ENCODE results near the gene DACH1. TPM values are rescaled to one million over a fixed set of nuclear protein-coding genes. Genes with fewer than 3 reads are reported as not detected.

The DACH1 gene
- total and polyA plus RNA-seq, 2 donors: 2.5 to 2.7 TPM

DNA sequence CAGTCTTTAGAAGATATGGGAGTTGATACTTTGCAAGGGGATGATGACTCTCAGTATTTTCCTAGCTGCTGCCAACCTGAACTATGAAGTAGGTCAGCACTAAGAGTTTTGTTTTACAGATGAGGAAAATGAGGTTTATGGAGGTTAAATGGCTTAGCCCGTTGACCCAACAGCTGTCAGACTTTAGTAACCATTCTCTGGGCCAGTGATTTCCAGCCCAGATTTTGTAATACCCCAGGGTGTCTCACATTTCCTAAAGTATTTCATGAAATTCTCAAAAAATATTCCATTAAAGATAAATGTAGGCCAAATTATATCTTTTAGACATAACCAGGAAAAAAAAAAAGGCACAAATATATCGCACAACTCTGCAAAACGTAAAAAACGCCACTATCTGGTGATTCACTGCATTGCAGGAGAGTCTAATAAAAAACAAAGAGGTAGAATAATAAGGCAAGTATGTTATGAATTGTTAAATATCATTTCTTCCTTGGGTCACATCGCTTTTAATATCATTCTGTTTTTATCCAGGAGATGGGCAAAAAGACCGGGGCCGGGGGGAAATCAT is 112.5 kb downstream of the DACH1 start:
- WGBS: 96% methylated on average over 7 of the region's 7 CpGs
- Histone ChIP-seq H3K4me3 (ENCODE audit: low read length in 2 of 2) (no peak overlapping the region), H3K9me3 (ENCODE audit: control insufficient read depth in 2 of 2, insufficient read depth in 1 of 2, low read length in 1 of 2) (no peaks in the 10 kb centered on the region), H3K27ac (ENCODE audit: low read depth in 1 of 2, low read length in 1 of 2) (no peak overlapping the region), H3K36me3 (ENCODE audit: control insufficient read depth in 2 of 2, insufficient read depth in 2 of 2, low read length in 1 of 2) (no peaks in the 10 kb centered on the region), H3K27me3 (ENCODE audit: control insufficient read depth in 2 of 2, insufficient read depth in 1 of 2, low read length in 1 of 2) (no peaks in the 10 kb centered on the region), H3K4me1 (ENCODE audit: control insufficient read depth in 2 of 2, insufficient read depth in 2 of 2, low read length in 2 of 2) (no peaks in the 10 kb centered on the region)
- no peak for DNase-seq (ENCODE audit: low read depth in 6 of 9, low spot score in 9 of 9)

DNA sequence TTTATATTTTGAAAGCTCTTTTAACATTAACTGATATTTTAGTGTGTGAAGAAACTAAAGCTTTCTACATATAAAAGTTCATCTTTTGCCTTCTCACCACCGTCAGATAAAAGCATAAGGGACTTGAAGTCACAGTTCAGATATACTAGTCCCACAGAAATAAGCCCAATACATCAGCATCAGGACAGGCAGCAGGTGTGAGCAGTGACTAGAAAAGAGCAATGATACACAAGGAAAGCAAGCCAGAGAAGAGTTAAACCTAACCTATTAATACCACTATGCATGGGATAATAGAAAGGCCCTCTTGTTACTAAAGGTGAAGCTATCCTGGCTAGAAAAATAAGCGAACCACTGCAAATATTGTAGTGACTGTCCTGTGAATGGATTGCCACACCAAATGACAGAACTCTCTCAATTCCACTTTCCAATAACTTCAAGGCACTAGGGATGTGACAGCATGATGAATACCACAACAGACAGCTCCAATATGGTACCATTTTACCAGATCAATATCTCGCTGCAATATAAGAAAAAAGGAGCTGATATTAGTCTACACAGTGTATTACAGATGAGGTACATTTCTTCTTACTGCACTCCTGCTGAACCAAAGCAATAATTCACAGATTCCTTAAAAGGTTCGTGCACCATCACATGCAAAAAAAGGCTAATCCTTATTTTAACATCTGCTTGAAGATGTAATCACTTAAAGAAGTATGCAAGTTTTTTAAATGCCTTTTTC is 114.1 kb downstream of the DACH1 start:
- 97% methylated on average over 4 of the region's 4 CpGs for WGBS
- Histone ChIP-seq H3K27me3 (ENCODE audit: control insufficient read depth in 2 of 2, insufficient read depth in 1 of 2, low read length in 1 of 2) (no peaks in the 10 kb centered on the region), H3K27ac (ENCODE audit: low read depth in 1 of 2, low read length in 1 of 2) (no peak overlapping the region)

DNA sequence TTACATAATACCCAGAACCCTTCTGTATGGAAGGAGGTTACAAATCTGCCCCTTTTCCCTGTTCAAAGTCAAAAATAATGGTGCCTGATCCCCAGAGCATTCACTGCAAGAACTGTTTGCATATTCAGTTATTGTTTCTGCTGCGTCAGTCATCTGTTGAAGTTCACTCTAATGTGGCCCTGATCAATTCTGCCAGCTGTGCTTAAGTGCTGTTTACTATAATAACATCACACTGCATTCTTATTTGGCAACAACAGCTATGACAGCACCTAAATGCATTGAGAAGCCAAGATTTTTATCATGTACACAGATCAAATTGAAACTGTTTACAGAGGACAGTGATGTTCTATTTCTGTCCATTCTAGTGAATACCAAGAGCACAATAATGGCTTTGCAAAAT is 115.9 kb downstream of the DACH1 start:
- H3K9me3 ChIP-seq (ENCODE audit: control insufficient read depth in 2 of 2, insufficient read depth in 1 of 2, low read length in 1 of 2): no peaks in the 10 kb centered on the region
- H3K36me3 ChIP-seq (ENCODE audit: control insufficient read depth in 2 of 2, insufficient read depth in 2 of 2, low read length in 1 of 2): no peaks in the 10 kb centered on the region
- no peaks in the 10 kb centered on the region for H3K4me1 ChIP-seq (ENCODE audit: control insufficient read depth in 2 of 2, insufficient read depth in 2 of 2, low read length in 2 of 2)
- WGBS: 98% methylated on average over 1 of the region's 1 CpG
- no peak overlapping the region for H3K4me3 ChIP-seq (ENCODE audit: low read length in 2 of 2)
- H3K27ac ChIP-seq (ENCODE audit: low read depth in 1 of 2, low read length in 1 of 2): no peak overlapping the region
- no peak for DNase-seq (ENCODE audit: low read depth in 6 of 9, low spot score in 9 of 9)
- H3K27me3 ChIP-seq (ENCODE audit: control insufficient read depth in 2 of 2, insufficient read depth in 1 of 2, low read length in 1 of 2): no peaks in the 10 kb centered on the region

More for the DNA sequence above, 114.1 kb downstream of the DACH1 start:
- no peaks in the 10 kb centered on the region for H3K9me3 ChIP-seq (ENCODE audit: control insufficient read depth in 2 of 2, insufficient read depth in 1 of 2, low read length in 1 of 2)
- H3K4me3 ChIP-seq (ENCODE audit: low read length in 2 of 2): no peak overlapping the region
- no peak for DNase-seq (ENCODE audit: low read depth in 6 of 9, low spot score in 9 of 9)
- H3K36me3 ChIP-seq (ENCODE audit: control insufficient read depth in 2 of 2, insufficient read depth in 2 of 2, low read length in 1 of 2): no peaks in the 10 kb centered on the region
- H3K4me1 ChIP-seq (ENCODE audit: control insufficient read depth in 2 of 2, insufficient read depth in 2 of 2, low read length in 2 of 2): no peaks in the 10 kb centered on the region

DNA sequence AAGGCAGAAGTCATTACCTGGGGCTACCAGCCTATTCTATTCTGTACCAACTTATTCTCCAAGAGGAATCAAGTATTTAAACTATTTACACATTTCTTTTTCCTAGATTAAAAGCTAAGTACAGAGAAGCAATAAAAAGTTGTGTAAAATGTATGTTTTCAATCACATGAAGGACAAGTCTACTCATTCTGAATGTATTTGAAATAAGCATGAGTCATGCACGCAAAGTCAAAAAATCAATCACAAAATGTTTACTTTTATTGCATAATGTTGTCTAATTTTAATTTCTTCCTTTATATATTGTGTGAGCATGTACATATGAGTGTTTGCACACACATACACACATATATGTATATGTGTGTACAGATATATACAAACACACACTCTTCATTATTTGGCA is 136.7 kb downstream of the DACH1 start:
- WGBS: 100% methylated on average over 1 of the region's 1 CpG
- Histone ChIP-seq H3K27ac (ENCODE audit: low read depth in 1 of 2, low read length in 1 of 2) (no peak overlapping the region), H3K36me3 (ENCODE audit: control insufficient read depth in 2 of 2, insufficient read depth in 2 of 2, low read length in 1 of 2) (no peaks in the 10 kb centered on the region), H3K9me3 (ENCODE audit: control insufficient read depth in 2 of 2, insufficient read depth in 1 of 2, low read length in 1 of 2) (no peaks in the 10 kb centered on the region), H3K4me3 (ENCODE audit: low read length in 2 of 2) (no peak overlapping the region), H3K27me3 (ENCODE audit: control insufficient read depth in 2 of 2, insufficient read depth in 1 of 2, low read length in 1 of 2) (no peaks in the 10 kb centered on the region), H3K4me1 (ENCODE audit: control insufficient read depth in 2 of 2, insufficient read depth in 2 of 2, low read length in 2 of 2) (no peaks in the 10 kb centered on the region)
- DNase-seq (ENCODE audit: low read depth in 6 of 9, low spot score in 9 of 9): no peak

DNA sequence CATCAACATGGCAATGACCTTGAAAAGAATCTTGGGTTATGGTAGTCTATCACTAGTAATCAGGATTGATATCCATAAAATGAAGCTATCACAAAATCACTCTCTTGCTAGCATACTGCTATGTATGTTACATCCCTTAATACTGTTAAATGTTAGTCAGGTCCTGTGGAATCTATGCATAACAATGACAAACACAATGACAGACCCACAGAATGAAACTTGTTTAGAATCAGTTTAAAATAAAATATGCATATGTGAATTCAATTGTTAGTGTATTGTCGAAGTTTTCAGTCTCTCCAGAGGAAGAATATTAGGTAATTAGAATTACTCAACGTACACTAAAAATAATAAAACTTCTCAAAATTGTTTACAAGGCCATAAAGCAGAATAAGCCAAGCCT is 137.6 kb downstream of the DACH1 start:
- Histone ChIP-seq H3K27me3 (ENCODE audit: control insufficient read depth in 2 of 2, insufficient read depth in 1 of 2, low read length in 1 of 2) (no peaks in the 10 kb centered on the region), H3K4me1 (ENCODE audit: control insufficient read depth in 2 of 2, insufficient read depth in 2 of 2, low read length in 2 of 2) (no peaks in the 10 kb centered on the region), H3K36me3 (ENCODE audit: control insufficient read depth in 2 of 2, insufficient read depth in 2 of 2, low read length in 1 of 2) (no peaks in the 10 kb centered on the region), H3K4me3 (ENCODE audit: low read length in 2 of 2) (no peak overlapping the region), H3K9me3 (ENCODE audit: control insufficient read depth in 2 of 2, insufficient read depth in 1 of 2, low read length in 1 of 2) (no peaks in the 10 kb centered on the region), H3K27ac (ENCODE audit: low read depth in 1 of 2, low read length in 1 of 2) (no peak overlapping the region)
- 92% methylated on average over 2 of the region's 2 CpGs for WGBS
- DNase-seq (ENCODE audit: low read depth in 6 of 9, low spot score in 9 of 9): no peak

DNA sequence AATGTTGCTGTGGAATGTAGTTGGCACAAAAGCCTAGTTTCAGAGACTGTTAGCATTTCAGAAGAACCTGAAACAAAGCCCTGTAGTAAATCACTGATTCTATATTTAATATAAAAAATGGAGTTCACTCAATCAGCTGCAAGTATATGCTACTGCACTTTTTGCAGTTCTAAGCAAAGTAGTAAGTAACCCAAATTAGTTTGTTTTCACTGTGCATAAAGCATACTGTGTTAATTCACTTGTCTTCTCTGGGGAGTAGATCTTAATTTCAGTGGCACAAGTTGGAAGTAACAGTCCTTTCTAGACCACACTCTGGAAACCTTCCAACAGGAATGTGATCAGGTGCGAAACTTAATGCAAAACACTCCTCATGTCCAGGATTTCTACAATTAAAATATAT is 139.3 kb downstream of the DACH1 start:
- Histone ChIP-seq H3K27ac (ENCODE audit: low read depth in 1 of 2, low read length in 1 of 2) (no peak overlapping the region), H3K4me3 (ENCODE audit: low read length in 2 of 2) (no peak overlapping the region), H3K36me3 (ENCODE audit: control insufficient read depth in 2 of 2, insufficient read depth in 2 of 2, low read length in 1 of 2) (no peaks in the 10 kb centered on the region), H3K4me1 (ENCODE audit: control insufficient read depth in 2 of 2, insufficient read depth in 2 of 2, low read length in 2 of 2) (no peaks in the 10 kb centered on the region), H3K27me3 (ENCODE audit: control insufficient read depth in 2 of 2, insufficient read depth in 1 of 2, low read length in 1 of 2) (no peaks in the 10 kb centered on the region), H3K9me3 (ENCODE audit: control insufficient read depth in 2 of 2, insufficient read depth in 1 of 2, low read length in 1 of 2) (no peaks in the 10 kb centered on the region)
- DNase-seq (ENCODE audit: low read depth in 6 of 9, low spot score in 9 of 9): no peak
- WGBS: 91% methylated on average over 1 of the region's 1 CpG

DNA sequence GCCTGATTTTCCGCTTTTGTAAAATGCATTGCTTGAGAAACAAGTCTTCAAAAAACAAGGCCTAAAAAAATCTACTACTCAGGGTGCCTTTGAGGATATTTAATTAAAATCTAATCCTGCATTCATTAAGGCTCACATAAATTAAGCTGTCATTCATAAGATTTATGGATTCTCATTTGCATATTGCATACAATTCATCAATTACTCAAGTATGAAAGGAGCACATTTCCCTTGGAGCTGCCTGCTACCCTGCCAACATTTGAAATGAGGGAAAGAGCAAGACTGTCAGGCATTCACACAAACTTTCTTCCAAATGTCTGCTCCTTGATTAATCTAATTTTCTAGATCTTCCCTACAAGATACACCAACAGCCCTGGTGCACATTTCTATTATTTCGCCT is 140.0 kb downstream of the DACH1 start:
- Histone ChIP-seq H3K27me3 (ENCODE audit: control insufficient read depth in 2 of 2, insufficient read depth in 1 of 2, low read length in 1 of 2) (no peaks in the 10 kb centered on the region), H3K9me3 (ENCODE audit: control insufficient read depth in 2 of 2, insufficient read depth in 1 of 2, low read length in 1 of 2) (no peaks in the 10 kb centered on the region), H3K36me3 (ENCODE audit: control insufficient read depth in 2 of 2, insufficient read depth in 2 of 2, low read length in 1 of 2) (no peaks in the 10 kb centered on the region), H3K27ac (ENCODE audit: low read depth in 1 of 2, low read length in 1 of 2) (no peak overlapping the region), H3K4me1 (ENCODE audit: control insufficient read depth in 2 of 2, insufficient read depth in 2 of 2, low read length in 2 of 2) (no peaks in the 10 kb centered on the region), H3K4me3 (ENCODE audit: low read length in 2 of 2) (no peak overlapping the region)
- DNase-seq (ENCODE audit: low read depth in 6 of 9, low spot score in 9 of 9): no peak
- WGBS: 99% methylated on average over 2 of the region's 2 CpGs

DNA sequence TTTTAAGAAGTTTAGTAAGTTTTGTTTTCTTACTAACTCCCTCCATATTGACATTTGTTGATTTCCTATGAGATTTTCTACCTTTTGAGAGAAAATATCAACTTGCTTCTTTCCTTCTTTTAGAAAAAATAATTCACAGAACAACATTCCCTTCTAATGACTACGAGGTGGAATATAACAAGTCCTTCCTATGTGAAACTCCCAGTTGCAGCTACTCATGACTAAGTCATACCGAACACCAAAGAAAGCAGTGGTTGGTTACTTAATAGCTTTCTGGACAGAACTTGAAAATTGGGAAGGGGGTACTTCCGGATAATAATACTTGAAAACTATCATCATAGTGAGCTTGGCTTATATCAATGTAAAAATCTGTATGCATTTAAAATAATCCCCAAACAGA is 144.8 kb downstream of the DACH1 start:
- no peak overlapping the region for H3K27ac ChIP-seq (ENCODE audit: low read depth in 1 of 2, low read length in 1 of 2)
- DNase-seq (ENCODE audit: low read depth in 6 of 9, low spot score in 9 of 9): no peak
- no peaks in the 10 kb centered on the region for H3K36me3 ChIP-seq (ENCODE audit: control insufficient read depth in 2 of 2, insufficient read depth in 2 of 2, low read length in 1 of 2)
- H3K4me3 ChIP-seq (ENCODE audit: low read length in 2 of 2): no peak overlapping the region
- H3K27me3 ChIP-seq (ENCODE audit: control insufficient read depth in 2 of 2, insufficient read depth in 1 of 2, low read length in 1 of 2): no peaks in the 10 kb centered on the region
- H3K9me3 ChIP-seq (ENCODE audit: control insufficient read depth in 2 of 2, insufficient read depth in 1 of 2, low read length in 1 of 2): no peaks in the 10 kb centered on the region
- WGBS: 96% methylated on average over 3 of the region's 3 CpGs
- no peaks in the 10 kb centered on the region for H3K4me1 ChIP-seq (ENCODE audit: control insufficient read depth in 2 of 2, insufficient read depth in 2 of 2, low read length in 2 of 2)

DNA sequence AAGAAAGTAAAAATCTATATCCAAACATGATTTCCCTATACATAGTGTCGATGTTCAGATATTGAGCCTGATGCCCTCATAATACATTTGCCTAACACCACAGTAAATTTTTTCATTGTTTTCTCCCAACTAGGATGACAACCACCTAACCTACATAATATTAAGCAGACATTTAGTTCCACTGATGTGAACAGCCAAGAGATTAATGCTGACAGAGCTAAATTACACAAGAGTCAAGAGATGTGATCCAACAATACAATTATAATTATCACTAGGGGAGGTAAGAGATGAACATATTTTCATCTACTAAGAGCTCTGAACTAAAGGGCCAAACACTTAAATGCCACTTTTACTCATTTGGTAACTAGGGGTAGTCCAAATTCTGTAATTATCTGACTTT is 145.9 kb downstream of the DACH1 start:
- Histone ChIP-seq H3K4me1 (ENCODE audit: control insufficient read depth in 2 of 2, insufficient read depth in 2 of 2, low read length in 2 of 2) (no peaks in the 10 kb centered on the region), H3K27me3 (ENCODE audit: control insufficient read depth in 2 of 2, insufficient read depth in 1 of 2, low read length in 1 of 2) (no peaks in the 10 kb centered on the region), H3K4me3 (ENCODE audit: low read length in 2 of 2) (no peak overlapping the region), H3K9me3 (ENCODE audit: control insufficient read depth in 2 of 2, insufficient read depth in 1 of 2, low read length in 1 of 2) (no peaks in the 10 kb centered on the region), H3K27ac (ENCODE audit: low read depth in 1 of 2, low read length in 1 of 2) (no peak overlapping the region), H3K36me3 (ENCODE audit: control insufficient read depth in 2 of 2, insufficient read depth in 2 of 2, low read length in 1 of 2) (no peaks in the 10 kb centered on the region)
- WGBS: 97% methylated on average over 1 of the region's 1 CpG
- no peak for DNase-seq (ENCODE audit: low read depth in 6 of 9, low spot score in 9 of 9)

Data from thymus (tissue), 11 donors.